Left ventricle myocardium inferior (tissue), 1 donor: ENCODE data around the gene TSHZ2. TPM values are rescaled to one million over a fixed set of nuclear protein-coding genes. Genes with fewer than 3 reads are reported as not detected.

ENCODE experiments used
- DNase-seq: peaks from one replicate; pipeline ENCODE4 v3.0.0-alpha.2; 2020
- H3K27ac ChIP-seq: fragments of 200-600 bp; replicated peaks from 2 replicates; pipeline ENCODE4 v1.8.0; 2021
- H3K27me3 ChIP-seq: fragments of 200-600 bp; 2 replicates; pipeline ENCODE4 v1.8.0; 2021; ENCODE audit warnings: low read depth
- H3K36me3 ChIP-seq: fragments of 200-600 bp; 2 replicates; pipeline ENCODE4 v1.8.0; 2021
- H3K4me1 ChIP-seq: fragments of 200-600 bp; 2 replicates; pipeline ENCODE4 v1.8.0; 2021
- H3K4me3 ChIP-seq: fragments of 200-600 bp; 2 replicates; pipeline ENCODE4 v1.8.0; 2021; ENCODE audit warnings: mild to moderate bottlenecking, moderate library complexity
- H3K9me3 ChIP-seq: fragments of 200-600 bp; replicated peaks from 2 replicates; pipeline ENCODE4 v1.8.0; 2021
- CTCF ChIP-seq: fragments of 200-600 bp; IDR thresholded peaks from 2 replicates; pipeline ENCODE4 v1.8.0; 2021; ENCODE audit warnings: antibody characterized with exemption, mild to moderate bottlenecking, borderline replicate concordance
- intact Hi-C: fragments of 100-400 bp; cut with micrococcal nuclease; formaldehyde crosslinking; loops from one replicate; pipeline ENCODE4 v1.11.0; 2022
- total RNA-seq: library from RNA; stranded (reverse); fragmentation: NEBNext Ultra II Directional; extraction: Animal tissue kit (Norgen Biotek cat#: 25700); gene quantifications from one replicate; pipeline ENCODE4 v1.2.1, GENCODE V29; 2021
- donor health status: DM: no; HTN: yes; CAD: no; lungs with severe emphysema.

The TSHZ2 gene
- total RNA-seq, 1 donor from 2014 or later = 3.1 TPM

GRCh38 chr20:53069132-53069531 is 97.0 kb downstream of the TSHZ2 start:
- peaks cover 5% of the 10 kb centered on the region for H3K4me1 ChIP-seq
- peaks cover 12% of the 10 kb centered on the region for H3K9me3 ChIP-seq
- H3K4me3 ChIP-seq = no peak overlapping the region
- no peak for DNase-seq
- H3K27ac ChIP-seq = no peak overlapping the region
- H3K36me3 ChIP-seq = no peaks in the 10 kb centered on the region
- intact Hi-C loops = no loop called here
- no peak for TF ChIP-seq CTCF
- no peaks in the 10 kb centered on the region for H3K27me3 ChIP-seq

- no peak for TF ChIP-seq CTCF
- no peak for DNase-seq
- intact Hi-C loops = no loop called here
- Histone ChIP-seq H3K27ac (no peak overlapping the region), H3K36me3 (no peaks in the 10 kb centered on the region), H3K27me3 (no peaks in the 10 kb centered on the region), H3K4me3 (no peak overlapping the region), H3K9me3 (peaks cover 12% of the 10 kb centered on the region), H3K4me1 (peaks cover 5% of the 10 kb centered on the region)
Measured at GRCh38 chr20:53070224-53070623, 98.1 kb downstream of the TSHZ2 start.

GRCh38 chr20:53070706-53071392 is 98.7 kb downstream of the TSHZ2 start:
- no peak overlapping the region for H3K27ac ChIP-seq
- H3K4me3 ChIP-seq = no peak overlapping the region
- intact Hi-C loops = no loop called here
- no peaks in the 10 kb centered on the region for H3K27me3 ChIP-seq
- no peaks in the 10 kb centered on the region for H3K36me3 ChIP-seq
- H3K9me3 ChIP-seq = peaks cover 12% of the 10 kb centered on the region
- H3K4me1 ChIP-seq = peaks cover 5% of the 10 kb centered on the region
- TF ChIP-seq CTCF = no peak
- DNase-seq = no peak

- Histone ChIP-seq H3K9me3 (peaks cover 12% of the 10 kb centered on the region), H3K27ac (no peak overlapping the region), H3K4me3 (no peak overlapping the region), H3K27me3 (no peaks in the 10 kb centered on the region), H3K4me1 (peaks cover 5% of the 10 kb centered on the region), H3K36me3 (no peaks in the 10 kb centered on the region)
- DNase-seq = no peak
- intact Hi-C loops = no loop called here
- TF ChIP-seq CTCF = no peak
Measured at GRCh38 chr20:53071833-53072232, 99.7 kb downstream of the TSHZ2 start.

- peaks cover 3% of the 10 kb centered on the region for H3K9me3 ChIP-seq
- intact Hi-C loops = no loop called here
- peaks cover 17% of the 10 kb centered on the region for H3K4me1 ChIP-seq
- H3K36me3 ChIP-seq = no peaks in the 10 kb centered on the region
- H3K4me3 ChIP-seq = no peak overlapping the region
- no peak for TF ChIP-seq CTCF
- H3K27ac ChIP-seq = no peak overlapping the region
- no peaks in the 10 kb centered on the region for H3K27me3 ChIP-seq
- DNase-seq = no peak
Measured at GRCh38 chr20:53072923-53073579, 100.9 kb downstream of the TSHZ2 start.
